RWPE2 (cell line): ENCODE measurements around the gene ARHGAP15.

Experiments used
- ATAC-seq: fragments of 200-7000 bp; cut with Tn5 transposase; 3 replicates; pipeline ENCODE4 v1.9.1; 2021; ENCODE audit warnings: low read depth
- DNase-seq: peaks from one replicate; pipeline ENCODE4 v3.0.0-alpha.2; 2020; ENCODE audit warnings: low spot score
- H3K27ac ChIP-seq: fragments of 450-650 bp; 2 replicates; pipeline ENCODE4 v1.5.1; 2017; ENCODE audit warnings: mild to moderate bottlenecking; ENCODE audit not compliant: poor library complexity, severe bottlenecking
- H3K27me3 ChIP-seq: fragments of 250-450 bp; sonication (Bioruptor Pico); 2 replicates; pipeline ENCODE4 v1.5.1; 2021; ENCODE audit warnings: mild to moderate bottlenecking, moderate library complexity; ENCODE audit not compliant: insufficient read depth, poor library complexity, severe bottlenecking
- H3K36me3 ChIP-seq: fragments of 250-450 bp; sonication (Bioruptor Pico); 2 replicates; pipeline ENCODE4 v1.5.1; 2020; ENCODE audit warnings: low read depth, mild to moderate bottlenecking, moderate library complexity
- H3K4me1 ChIP-seq: fragments of 250-450 bp; sonication (Bioruptor Pico); 2 replicates; pipeline ENCODE4 v1.5.1; 2021; ENCODE audit warnings: mild to moderate bottlenecking, moderate library complexity; ENCODE audit not compliant: insufficient read depth, poor library complexity, severe bottlenecking
- H3K4me3 ChIP-seq: fragments of 250-450 bp; sonication (Bioruptor Pico); 2 replicates; pipeline ENCODE4 v1.5.1; 2021; ENCODE audit warnings: mild to moderate bottlenecking, moderate library complexity; ENCODE audit not compliant: severe bottlenecking
- H3K9me3 ChIP-seq: fragments of 250-450 bp; sonication (Bioruptor Pico); 2 replicates; pipeline ENCODE4 v1.5.1; 2021; ENCODE audit warnings: mild to moderate bottlenecking, moderate library complexity; ENCODE audit not compliant: severe bottlenecking
- CTCF ChIP-seq: fragments of 450-650 bp; IDR thresholded peaks from one replicate; pipeline ENCODE4 v1.5.1; 2017; ENCODE audit warnings: mild to moderate bottlenecking, moderate library complexity; ENCODE audit not compliant: poor library complexity, severe bottlenecking

ARHGAP15 gene

GRCh38 chr2:143762176-143762928, 633.1 kb downstream of the ARHGAP15 start:
- Histone ChIP-seq H3K9me3 (no peaks in the 10 kb centered on the region), H3K36me3 (no peaks in the 10 kb centered on the region), H3K4me1 (no peaks in the 10 kb centered on the region), H3K27ac (no peak overlapping the region), H3K4me3 (no peak overlapping the region), H3K27me3 (no peaks in the 10 kb centered on the region)
- DNase-seq (no peak), ATAC-seq (no peak)
- no peak for TF ChIP-seq CTCF

- H3K9me3 ChIP-seq = no peaks in the 10 kb centered on the region
- no peak overlapping the region for H3K4me3 ChIP-seq
- no peak for DNase-seq
- no peak for TF ChIP-seq CTCF
- no peaks in the 10 kb centered on the region for H3K4me1 ChIP-seq
- H3K27me3 ChIP-seq = no peaks in the 10 kb centered on the region
- no peaks in the 10 kb centered on the region for H3K36me3 ChIP-seq
- no peak overlapping the region for H3K27ac ChIP-seq
- ATAC-seq = no peak
Observed at GRCh38 chr2:143764261-143764660, 635.0 kb downstream of the ARHGAP15 start.

- H3K36me3 ChIP-seq = no peaks in the 10 kb centered on the region
- no peak overlapping the region for H3K4me3 ChIP-seq
- H3K9me3 ChIP-seq = no peaks in the 10 kb centered on the region
- no peak overlapping the region for H3K27ac ChIP-seq
- H3K4me1 ChIP-seq = no peaks in the 10 kb centered on the region
- H3K27me3 ChIP-seq = no peaks in the 10 kb centered on the region
- ATAC-seq (no peak), DNase-seq (no peak)
- no peak for TF ChIP-seq CTCF
Observed at GRCh38 chr2:143764706-143765105, 635.5 kb downstream of the ARHGAP15 start.

GRCh38 chr2:143768991-143769390, 639.8 kb downstream of the ARHGAP15 start:
- no peak overlapping the region for H3K4me3 ChIP-seq
- TF ChIP-seq CTCF = no peak
- DNase-seq (no peak), ATAC-seq (no peak)
- no peaks in the 10 kb centered on the region for H3K27me3 ChIP-seq
- no peaks in the 10 kb centered on the region for H3K4me1 ChIP-seq
- no peaks in the 10 kb centered on the region for H3K9me3 ChIP-seq
- no peak overlapping the region for H3K27ac ChIP-seq
- no peaks in the 10 kb centered on the region for H3K36me3 ChIP-seq

GRCh38 chr2:143771939-143772338, 642.7 kb downstream of the ARHGAP15 start:
- Histone ChIP-seq H3K36me3 (no peaks in the 10 kb centered on the region), H3K27ac (no peak overlapping the region), H3K27me3 (no peaks in the 10 kb centered on the region), H3K4me3 (no peak overlapping the region), H3K4me1 (no peaks in the 10 kb centered on the region), H3K9me3 (no peaks in the 10 kb centered on the region)
- no peak for TF ChIP-seq CTCF
- DNase-seq (no peak), ATAC-seq (no peak)
